WI38 (cell line): ENCODE measurements around the gene OR4Q3.
"Not testable (repeated sequence)": the region's sequence is repeated elsewhere in the genome, so short reads cannot be mapped to it uniquely, and the experiment has no call there.

ENCODE experiments used
- H3K4me3 ChIP-seq: 2 replicates; pipeline ENCODE4 v1.5.1; 2011; ENCODE audit warnings: low read depth, mild to moderate bottlenecking, control low read depth, low read length
- TF ChIP-seq, protein P1 (sequence below): IDR thresholded peaks from 2 replicates; pipeline ENCODE4 v1.5.1; 2012; ENCODE audit warnings: low read depth, mild to moderate bottlenecking, control low read depth, low read length

Gene OR4Q3

DNA sequence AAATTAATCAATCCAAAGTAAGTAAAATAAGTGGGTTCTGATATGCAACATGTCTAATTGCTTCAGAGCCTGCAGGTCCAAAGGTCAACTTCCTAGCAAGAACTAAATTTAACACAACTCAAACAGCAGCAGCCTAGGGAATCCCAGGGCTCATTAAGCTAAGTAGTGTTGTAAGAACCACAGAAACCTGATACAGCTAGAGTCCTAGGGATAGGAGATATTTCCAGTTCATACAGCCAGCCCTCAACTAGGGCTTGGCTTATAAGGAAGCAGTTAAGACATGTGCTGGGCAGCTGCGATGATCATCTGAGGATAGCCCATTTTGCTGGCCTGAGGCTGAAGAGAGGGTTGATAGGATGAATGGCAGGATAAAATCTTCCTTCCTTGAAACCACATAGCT lies at the start of gene OR4Q3:
Gene OR4Q3 (plus strand): TSS at position 316 of the 400 bp plus-strand sequence.
- TF ChIP-seq, protein P1, sequence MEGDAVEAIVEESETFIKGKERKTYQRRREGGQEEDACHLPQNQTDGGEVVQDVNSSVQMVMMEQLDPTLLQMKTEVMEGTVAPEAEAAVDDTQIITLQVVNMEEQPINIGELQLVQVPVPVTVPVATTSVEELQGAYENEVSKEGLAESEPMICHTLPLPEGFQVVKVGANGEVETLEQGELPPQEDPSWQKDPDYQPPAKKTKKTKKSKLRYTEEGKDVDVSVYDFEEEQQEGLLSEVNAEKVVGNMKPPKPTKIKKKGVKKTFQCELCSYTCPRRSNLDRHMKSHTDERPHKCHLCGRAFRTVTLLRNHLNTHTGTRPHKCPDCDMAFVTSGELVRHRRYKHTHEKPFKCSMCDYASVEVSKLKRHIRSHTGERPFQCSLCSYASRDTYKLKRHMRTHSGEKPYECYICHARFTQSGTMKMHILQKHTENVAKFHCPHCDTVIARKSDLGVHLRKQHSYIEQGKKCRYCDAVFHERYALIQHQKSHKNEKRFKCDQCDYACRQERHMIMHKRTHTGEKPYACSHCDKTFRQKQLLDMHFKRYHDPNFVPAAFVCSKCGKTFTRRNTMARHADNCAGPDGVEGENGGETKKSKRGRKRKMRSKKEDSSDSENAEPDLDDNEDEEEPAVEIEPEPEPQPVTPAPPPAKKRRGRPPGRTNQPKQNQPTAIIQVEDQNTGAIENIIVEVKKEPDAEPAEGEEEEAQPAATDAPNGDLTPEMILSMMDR: no peak
- H3K4me3 ChIP-seq: no peak within 1 kb of the TSS

DNA sequence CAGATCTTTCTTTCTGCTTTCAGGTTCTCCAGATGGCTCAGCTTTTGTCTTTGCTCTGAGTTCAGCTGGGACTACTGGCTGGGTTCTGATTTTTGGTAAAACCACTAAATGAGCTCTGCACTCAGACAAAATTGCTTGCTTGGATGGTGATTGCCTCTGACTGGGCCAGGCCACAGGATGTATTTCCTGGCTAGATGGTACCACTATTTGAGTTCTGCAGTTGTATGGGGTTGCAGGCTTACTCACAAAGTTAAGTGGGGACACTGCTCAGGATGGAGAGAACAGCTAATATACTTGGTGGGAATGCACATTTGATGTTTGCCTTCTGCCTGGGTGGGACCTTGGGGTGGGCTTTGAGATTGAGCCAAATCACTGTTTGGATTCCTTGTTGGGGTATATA lies 14.0 kb upstream of the OR4Q3 start:
- TF ChIP-seq, protein P1: no peak

DNA sequence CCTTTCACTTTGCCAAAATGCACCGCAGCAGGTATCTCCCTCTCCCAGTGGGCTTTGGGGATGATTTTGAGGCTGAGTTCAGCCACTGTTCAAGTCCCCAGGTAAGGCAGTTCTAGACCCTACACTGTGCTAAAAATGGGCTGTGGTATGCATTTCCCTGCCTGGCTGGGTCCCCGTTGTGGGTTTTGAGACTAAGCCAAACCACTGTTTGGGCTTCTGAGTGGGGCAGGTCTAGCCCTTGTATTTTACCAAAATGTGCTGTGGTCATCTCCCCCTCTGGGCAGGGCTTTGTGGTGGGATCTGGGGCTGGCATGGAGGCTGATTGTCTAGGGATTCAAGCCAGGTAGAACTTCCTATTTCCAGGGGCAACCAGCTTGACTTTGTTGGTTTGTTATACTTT lies 13.6 kb upstream of the OR4Q3 start:
- H3K4me3 ChIP-seq: no peak overlapping the region
- TF ChIP-seq, protein P1: no peak

More for the DNA sequence above, 14.0 kb upstream of the OR4Q3 start:
- H3K4me3 ChIP-seq: no peak overlapping the region

DNA sequence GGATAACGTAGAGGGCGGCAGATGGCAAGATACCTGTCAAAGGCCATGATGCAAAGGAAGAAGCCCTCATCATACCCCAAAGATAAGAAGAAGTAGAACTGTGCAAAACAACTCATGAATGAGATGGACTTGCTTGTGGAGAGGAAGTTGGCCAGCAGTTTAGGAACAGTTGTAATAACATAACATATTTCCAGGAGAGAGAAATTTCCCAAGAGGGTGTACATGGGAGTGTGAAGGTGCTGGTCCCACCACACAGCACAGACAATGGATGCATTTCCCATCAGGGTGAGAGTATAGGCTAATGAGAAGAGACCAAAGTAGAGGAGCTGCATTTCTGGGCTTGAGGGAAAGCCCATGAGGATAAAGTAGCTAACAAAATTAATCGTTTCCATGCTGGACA lies 9.5 kb upstream of the OR4Q3 start:
- H3K4me3 ChIP-seq: not testable (repeated sequence)

DNA sequence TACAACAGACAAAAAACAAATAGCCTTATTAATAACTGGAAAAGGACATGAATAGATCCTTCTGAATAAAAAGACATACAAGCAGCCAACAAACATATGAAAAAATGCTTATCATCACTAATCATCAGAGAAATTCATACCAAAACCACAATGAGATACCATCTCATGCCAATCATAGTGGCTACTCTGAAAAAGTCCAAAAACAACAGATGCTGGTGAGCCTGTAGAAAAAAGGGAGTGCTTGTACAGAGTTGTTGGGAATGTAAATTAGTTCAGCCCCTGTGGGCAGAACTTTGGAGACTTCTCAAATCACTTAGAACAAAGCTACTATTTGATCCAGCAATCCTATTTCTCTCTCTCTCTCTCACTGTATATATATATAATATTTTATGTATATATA lies 8.9 kb downstream of the OR4Q3 start:
- H3K4me3 ChIP-seq: not testable (repeated sequence)

DNA sequence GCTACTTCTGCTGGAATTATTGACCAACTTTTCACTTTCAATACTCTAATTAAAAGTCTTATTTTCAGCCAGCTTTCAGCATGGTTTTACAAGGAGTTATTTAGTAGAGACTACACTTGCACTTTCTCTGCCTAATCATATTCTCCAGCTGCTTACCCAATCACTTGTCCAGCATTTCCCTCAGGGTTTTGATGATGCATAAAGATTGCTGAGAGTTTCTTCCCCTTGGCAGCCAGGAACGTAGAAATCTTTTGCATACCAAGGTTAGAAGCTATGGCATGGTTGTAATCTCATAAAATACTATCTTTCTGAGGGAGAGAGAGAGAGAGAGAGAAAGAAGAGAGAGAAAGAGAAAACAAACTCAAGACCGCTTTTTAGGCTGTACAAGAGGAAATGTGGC lies 10.8 kb downstream of the OR4Q3 start:
- no peak overlapping the region for H3K4me3 ChIP-seq
- TF ChIP-seq, protein P1: no peak

DNA sequence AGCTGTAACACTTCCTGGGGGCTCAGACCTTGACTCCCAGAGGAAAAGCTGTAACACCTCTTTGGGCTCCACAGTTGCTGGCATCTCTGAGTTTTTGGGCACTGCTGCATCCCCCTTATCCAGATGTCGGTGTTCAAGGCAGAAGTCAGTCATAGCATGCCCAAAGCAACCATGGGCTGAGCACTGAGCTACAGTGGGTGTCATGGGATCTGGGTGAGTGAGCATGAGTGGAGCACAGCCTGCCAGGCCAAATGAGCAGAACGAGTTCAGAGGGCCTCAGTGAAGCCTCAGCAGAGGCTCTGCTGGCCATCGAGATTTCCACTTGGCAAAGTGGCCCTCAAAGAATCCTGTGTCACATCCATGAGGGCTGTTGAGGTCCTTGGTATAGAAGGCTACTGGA lies 28.1 kb downstream of the OR4Q3 start:
- H3K4me3 ChIP-seq: not testable (repeated sequence)

DNA sequence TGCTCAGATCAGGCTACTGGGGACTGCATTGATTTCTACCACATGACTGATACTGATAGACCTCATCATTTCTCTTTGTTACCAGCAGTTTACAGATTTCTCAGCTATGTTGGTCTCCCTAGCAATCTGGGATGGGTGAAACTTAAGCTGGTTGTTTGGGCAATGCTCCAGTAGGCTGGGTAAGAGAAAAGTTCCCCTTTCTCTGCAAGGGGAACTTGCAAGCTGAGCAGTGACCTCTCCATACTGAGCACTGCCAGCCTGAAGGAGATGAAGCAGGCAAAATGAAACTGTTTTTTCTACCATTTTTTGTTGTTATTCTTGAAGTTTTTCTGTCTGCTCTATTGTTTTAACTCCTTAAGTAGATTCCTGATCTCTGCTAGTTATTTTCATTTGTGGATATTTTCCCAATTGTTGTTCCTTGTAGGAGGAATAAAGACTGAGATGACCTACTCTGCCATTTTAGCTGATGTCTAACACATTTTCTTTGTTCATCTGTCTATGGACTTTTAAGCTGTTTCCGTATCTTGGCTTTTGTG lies 28.6 kb downstream of the OR4Q3 start:
- TF ChIP-seq, protein P1: no peak
- no peak overlapping the region for H3K4me3 ChIP-seq

DNA sequence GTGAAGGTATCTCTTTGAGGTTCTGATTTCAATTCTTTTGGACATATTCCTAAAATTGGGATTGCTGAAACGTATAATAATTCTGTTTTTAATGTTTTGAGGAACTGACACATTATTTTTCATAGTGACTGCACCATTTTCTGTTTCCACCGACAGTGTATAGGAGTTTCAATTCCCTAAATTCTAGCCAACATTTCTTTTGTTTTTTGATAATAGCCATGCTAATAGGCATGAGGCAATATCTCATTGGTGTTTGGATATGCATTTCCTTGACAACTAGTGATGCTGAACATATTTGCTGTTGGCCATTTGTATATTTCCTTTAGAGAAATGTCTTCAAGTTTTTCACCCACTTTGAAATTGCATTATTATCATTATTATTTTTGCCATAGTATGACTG lies 29.1 kb downstream of the OR4Q3 start:
- not testable (repeated sequence) for H3K4me3 ChIP-seq

DNA sequence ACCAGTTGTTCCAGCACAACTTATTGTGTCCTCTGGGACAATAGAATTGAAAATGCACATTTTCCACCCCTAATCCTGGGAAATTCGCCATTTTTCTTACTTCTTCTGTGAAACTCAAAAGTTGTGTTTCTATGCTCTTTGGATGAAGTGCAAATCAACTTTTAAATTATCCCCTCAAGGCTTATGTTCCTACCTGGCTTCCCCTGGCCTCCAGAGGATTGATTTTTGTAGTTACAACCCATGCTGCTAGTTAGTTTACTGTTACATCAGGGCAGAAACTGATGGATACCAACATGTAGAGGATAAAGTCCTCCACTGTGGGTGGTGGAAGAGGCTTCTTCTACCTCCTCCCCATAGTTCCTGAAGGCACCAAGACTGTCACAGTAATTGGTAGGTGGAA lies 29.8 kb downstream of the OR4Q3 start, which contains the start of gene OR4M1:
Gene OR4M1 (plus strand): TSS at position 301 of the 400 bp plus-strand sequence. CDS start 6,819 bp downstream, outside the sequence.
- H3K4me3 ChIP-seq: not testable (repeated sequence)
